Hepatocyte (in vitro differentiated cells): ENCODE results near the gene EPRS1. TPM values are rescaled to one million over a fixed set of nuclear protein-coding genes. Genes with fewer than 3 reads are reported as not detected.

Experiments
- DNase-seq: peaks from one replicate; pipeline ENCODE4 v3.0.0-alpha.2; 2016; ENCODE audit warnings: low spot score
- H2AFZ ChIP-seq: fragments of 200-600 bp; sonication (generic); 2 replicates; pipeline ENCODE4 v1.6.0; 2016; ENCODE audit warnings: antibody characterized with exemption, mild to moderate bottlenecking
- H3K27ac ChIP-seq: fragments of 200-600 bp; sonication (generic); 2 replicates; pipeline ENCODE4 v1.5.1; 2016; ENCODE audit warnings: mild to moderate bottlenecking
- H3K27me3 ChIP-seq: fragments of 200-600 bp; sonication (generic); 2 replicates; pipeline ENCODE4 v1.6.1; 2016
- H3K36me3 ChIP-seq: fragments of 200-600 bp; sonication (generic); replicated peaks from 2 replicates; pipeline ENCODE4 v1.5.1; 2016; ENCODE audit warnings: low read depth; ENCODE audit not compliant: insufficient read depth
- H3K4me1 ChIP-seq: fragments of 200-600 bp; sonication (generic); 2 replicates; pipeline ENCODE4 v1.5.1; 2016; ENCODE audit warnings: mild to moderate bottlenecking, moderate library complexity; ENCODE audit not compliant: insufficient read depth
- H3K4me2 ChIP-seq: fragments of 200-600 bp; sonication (generic); 2 replicates; pipeline ENCODE4 v1.6.0; 2016
- H3K4me3 ChIP-seq: fragments of 200-600 bp; sonication (generic); 2 replicates; pipeline ENCODE4 v1.5.1; 2016; ENCODE audit warnings: mild to moderate bottlenecking
- H3K79me2 ChIP-seq: fragments of 200-600 bp; sonication (generic); 2 replicates; pipeline ENCODE4 v1.6.0; 2017; ENCODE audit warnings: mild to moderate bottlenecking
- H3K9me2 ChIP-seq: fragments of 200-600 bp; sonication (generic); replicated peaks from 2 replicates; pipeline ENCODE4 v1.6.0; 2017; ENCODE audit warnings: mild to moderate bottlenecking; ENCODE audit not compliant: insufficient read depth
- H3K9me3 ChIP-seq: fragments of 200-600 bp; sonication (generic); 2 replicates; pipeline ENCODE4 v1.5.1; 2016; ENCODE audit warnings: low read depth, mild to moderate bottlenecking
- H4K20me1 ChIP-seq: fragments of 200-600 bp; sonication (generic); 2 replicates; pipeline ENCODE4 v1.6.0; 2016; ENCODE audit warnings: mild to moderate bottlenecking; ENCODE audit not compliant: insufficient read depth, poor library complexity, severe bottlenecking
- CTCF ChIP-seq: fragments of 200-600 bp; sonication (generic); IDR thresholded peaks from 2 replicates; pipeline ENCODE4 v1.5.1; 2016; ENCODE audit warnings: antibody characterized with exemption, mild to moderate bottlenecking; ENCODE audit not compliant: poor library complexity
- EZH2 ChIP-seq: fragments of 200-600 bp; sonication (generic); IDR thresholded peaks from 2 replicates; pipeline ENCODE4 v1.6.1; 2016; ENCODE audit warnings: antibody characterized with exemption, mild to moderate bottlenecking, borderline replicate concordance
- EZH2phosphoT487 ChIP-seq: fragments of 200-600 bp; sonication (generic); IDR thresholded peaks from one replicate; pipeline ENCODE4 v1.6.1; 2018; ENCODE audit warnings: antibody characterized with exemption, mild to moderate bottlenecking, low read depth, moderate library complexity; ENCODE audit not compliant: unreplicated experiment, severe bottlenecking
- WGBS: methylation state at CpG from one replicate; pipeline ENCODE4 v1.1.6; 2016; ENCODE audit warnings: low lambda C conversion rate; ENCODE audit errors: missing lambda C conversion rate; 5-methylcytosine and 5-hydroxymethylcytosine counted together
- polyA plus RNA-seq: library from polyadenylated mRNA; unstranded; fragments of >200 nt; fragmentation: Nextera tagmentation; extraction: Ambion mirVana; gene quantifications from 2 replicates; pipeline ENCODE4 v1.2.1, GENCODE V29; 2016
- total RNA-seq: library from RNA; depleted of rRNA; stranded (reverse); fragments of >200 nt; gene quantifications from 2 replicates; pipeline ENCODE4 v1.2.3, GENCODE V29; 2014

Gene EPRS1
- total and polyA plus RNA-seq, 2 experiments from 2014 or later, result 49.7 to 66.3 TPM

- peaks cover 52% of the 10 kb centered on the region for H3K79me2 ChIP-seq
- H3K36me3 ChIP-seq, result no peaks in the 10 kb centered on the region
- TF ChIP-seq CTCF, result no peak
- no peak for TF ChIP-seq EZH2phosphoT487
- no peak for TF ChIP-seq EZH2
- peak overlapping the region; percentile 69 for H2AFZ ChIP-seq
- no peaks in the 10 kb centered on the region for H3K27me3 ChIP-seq
- no peaks in the 10 kb centered on the region for H3K9me3 ChIP-seq
- H3K9me2 ChIP-seq, result no peaks in the 10 kb centered on the region
- H3K4me1 ChIP-seq, result peaks cover 6% of the 10 kb centered on the region
- H3K4me3 ChIP-seq, result peak overlapping the region; percentile 66
- peak overlapping the region; percentile 74 for H3K27ac ChIP-seq
- peak overlapping the region; percentile 85 for H3K4me2 ChIP-seq
- 35% methylated on average over 17 of the region's 17 CpGs for WGBS
- DNase-seq, result peak; percentile 9
- H4K20me1 ChIP-seq, result peaks cover 6% of the 10 kb centered on the region
These were observed 801 bp downstream of the EPRS1 start for GRCh38 chr1:220045356-220046051.

GRCh38 chr1:220044678-220045355 is 1.5 kb downstream of the EPRS1 start:
- Histone ChIP-seq H3K4me3 (peak overlapping the region; percentile 66), H3K4me2 (peak overlapping the region; percentile 85), H3K36me3 (no peaks in the 10 kb centered on the region), H3K9me3 (no peaks in the 10 kb centered on the region), H3K4me1 (peaks cover 6% of the 10 kb centered on the region), H3K27ac (no peak overlapping the region), H3K9me2 (no peaks in the 10 kb centered on the region), H3K79me2 (peaks cover 59% of the 10 kb centered on the region), H3K27me3 (no peaks in the 10 kb centered on the region), H4K20me1 (peaks cover 9% of the 10 kb centered on the region), H2AFZ (no peak overlapping the region)
- WGBS, result 85% methylated on average over 4 of the region's 4 CpGs
- DNase-seq, result no peak
- TF ChIP-seq EZH2phosphoT487 (no peak), EZH2 (no peak), CTCF (no peak)

GRCh38 chr1:220043646-220044045 is 2.7 kb downstream of the EPRS1 start:
- TF ChIP-seq EZH2, result no peak
- TF ChIP-seq EZH2phosphoT487, result no peak
- TF ChIP-seq CTCF, result no peak
- Histone ChIP-seq H3K27me3 (no peaks in the 10 kb centered on the region), H4K20me1 (peaks cover 9% of the 10 kb centered on the region), H3K79me2 (peaks cover 65% of the 10 kb centered on the region), H3K9me2 (no peaks in the 10 kb centered on the region), H3K9me3 (no peaks in the 10 kb centered on the region), H3K27ac (no peak overlapping the region), H3K36me3 (no peaks in the 10 kb centered on the region), H2AFZ (no peak overlapping the region), H3K4me1 (peaks cover 6% of the 10 kb centered on the region), H3K4me2 (no peak overlapping the region), H3K4me3 (no peak overlapping the region)
- DNase-seq, result no peak
- 96% methylated on average over 2 of the region's 2 CpGs for WGBS
